Measurements from ENCODE around the gene BRME1. TPM values are rescaled to one million over a fixed set of nuclear protein-coding genes. Genes with fewer than 3 reads are reported as not detected.

BRME1 gene
- total and polyA plus RNA-seq, 3 donors from 2014 or later = 17.8 to 48.9 (median 26.3) TPM

GRCh38 chr19:13881692-13882418, 24.1 kb downstream of the BRME1 start:
- Histone ChIP-seq H3K36me3 (ENCODE audit: low read depth, missing control alignments) (no peaks in the 10 kb centered on the region), H3K4me1 (peaks cover 56% of the 10 kb centered on the region), H3K9me3 (no peaks in the 10 kb centered on the region), H3K27ac (peak overlapping the region; percentile 32 to 87), H3K4me3 (no peak overlapping the region), H3K27me3 (no peaks in the 10 kb centered on the region)
- no peak for TF ChIP-seq POLR2A (IDR thresholded peaks at IDR 0.05)
- no peak for TF ChIP-seq CTCF (IDR thresholded peaks at IDR 0.05)
- intact Hi-C loops (cut with DNase I; ENCODE audit: low total_unique reads) = loop anchor here (10.0 kb wide), 1 partner anchor 193 kb away; the partner anchor contains the start of gene MISP3
- WGBS, 2 donors = 38 to 84% methylated on average over 14 to 17 of the region's 17 CpGs
- DNase-seq = peak; percentile 53

GRCh38 chr19:13881251-13881691, 24.6 kb downstream of the BRME1 start:
- Histone ChIP-seq H3K4me1 (peaks cover 56% of the 10 kb centered on the region), H3K9me3 (no peaks in the 10 kb centered on the region), H3K27me3 (no peaks in the 10 kb centered on the region), H3K27ac (peak overlapping the region; percentile 32 to 87), H3K4me3 (no peak overlapping the region), H3K36me3 (ENCODE audit: low read depth, missing control alignments) (no peaks in the 10 kb centered on the region)
- TF ChIP-seq POLR2A (IDR thresholded peaks at IDR 0.05) (no peak), CTCF (IDR thresholded peaks at IDR 0.05) (no peak)
- DNase-seq = no peak
- WGBS, 2 donors = 26 to 48% methylated on average over 6 to 12 of the region's 12 CpGs
- intact Hi-C loops (cut with DNase I; ENCODE audit: low total_unique reads) = loop anchor here (10.0 kb wide), 1 partner anchor 194 kb away; the partner anchor contains the start of gene MISP3

GRCh38 chr19:13880059-13881043, 25.6 kb downstream of the BRME1 start:
- no peaks in the 10 kb centered on the region for H3K36me3 ChIP-seq (ENCODE audit: low read depth, missing control alignments)
- H3K27ac ChIP-seq = peak overlapping the region; percentile 76 to 87
- DNase-seq = peak; percentile 98
- 22 to 25% methylated on average over 14 to 34 of the region's 34 CpGs for WGBS, 2 donors
- TF ChIP-seq CTCF (IDR thresholded peaks at IDR 0.05) (peak; percentile 95 to 99 (median 99)), POLR2A (IDR thresholded peaks at IDR 0.05) (no peak)
- peaks cover 50% of the 10 kb centered on the region for H3K4me1 ChIP-seq
- no peak overlapping the region for H3K4me3 ChIP-seq
- H3K9me3 ChIP-seq = no peaks in the 10 kb centered on the region
- intact Hi-C loops (cut with DNase I; ENCODE audit: low total_unique reads) = loop anchor here (10.0 kb wide), 1 partner anchor 194 kb away; the partner anchor contains the start of gene MISP3
- H3K27me3 ChIP-seq = no peaks in the 10 kb centered on the region

- H3K36me3 ChIP-seq (ENCODE audit: low read depth, missing control alignments) = no peaks in the 10 kb centered on the region
- no peak for TF ChIP-seq POLR2A (IDR thresholded peaks at IDR 0.05)
- no peak for TF ChIP-seq CTCF (IDR thresholded peaks at IDR 0.05)
- no peak for DNase-seq
- no peak overlapping the region for H3K4me3 ChIP-seq
- no peaks in the 10 kb centered on the region for H3K9me3 ChIP-seq
- intact Hi-C loops (cut with DNase I; ENCODE audit: low total_unique reads) = loop anchor here (10.0 kb wide), 1 partner anchor 283 kb away; no protein-coding TSS in a partner anchor
- no peaks in the 10 kb centered on the region for H3K27me3 ChIP-seq
- peaks cover 39% of the 10 kb centered on the region for H3K4me1 ChIP-seq
- WGBS, 2 donors = 90 to 91% methylated on average over 19 to 25 of the region's 27 CpGs
- no peak overlapping the region for H3K27ac ChIP-seq
Measured at GRCh38 chr19:13877303-13877702, 28.6 kb downstream of the BRME1 start.

Data from testis (tissue), 3 donors.